Raji (cell line): ENCODE data around the gene SHB.

Experiments used
- POLR2A ChIP-seq: IDR thresholded peaks from 2 replicates; pipeline ENCODE4 v1.6.1; 2011; ENCODE audit warnings: low read depth, low read length, control low read depth; ENCODE audit not compliant: insufficient read depth

SHB gene

DNA sequence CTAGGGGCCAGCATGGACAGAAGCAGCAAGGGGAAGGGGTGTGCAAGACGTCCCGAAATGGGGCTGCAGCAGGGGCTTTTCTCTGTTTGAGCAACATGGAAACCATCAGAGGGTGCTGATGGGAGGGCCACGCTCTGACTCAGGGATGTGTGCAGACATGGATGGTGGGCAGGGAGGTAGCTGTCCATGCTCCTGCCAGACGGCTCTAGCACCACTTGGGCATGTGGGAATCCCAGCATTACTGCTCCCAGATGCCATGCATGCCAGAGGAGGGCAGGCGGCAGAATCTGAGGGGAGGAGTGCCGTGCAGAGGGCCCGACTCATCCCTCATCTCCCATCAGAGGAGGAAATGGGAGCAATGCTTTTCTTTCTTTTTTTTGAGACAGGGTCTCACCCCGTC, 119.5 kb downstream of the SHB start:
- no peak for TF ChIP-seq POLR2A

- TF ChIP-seq POLR2A = no peak
Observed at GRCh38 chr9:37948417-37948980, 120.5 kb downstream of the SHB start.

GRCh38 chr9:37947977-37948376, 121.0 kb downstream of the SHB start:
- no peak for TF ChIP-seq POLR2A

DNA sequence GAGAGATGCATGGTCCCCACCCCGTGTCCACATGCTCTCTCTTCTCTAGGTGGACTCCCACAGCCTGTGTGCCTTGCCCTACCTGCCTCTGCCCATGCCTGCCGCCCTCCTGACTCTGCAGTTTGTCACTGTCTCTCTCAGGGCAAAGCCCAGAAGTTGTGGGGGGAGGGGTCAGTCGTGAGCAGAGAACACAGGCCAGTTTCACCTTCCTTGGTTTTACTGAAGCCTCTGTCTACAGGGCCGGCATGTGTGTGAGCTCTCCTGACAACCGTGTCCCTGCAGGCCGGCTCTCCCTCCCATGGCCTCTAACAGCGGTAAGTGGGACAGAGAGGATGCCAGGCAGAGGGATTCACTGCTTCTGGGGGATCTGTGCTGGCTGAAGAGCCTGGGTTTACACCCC, 121.6 kb downstream of the SHB start:
- no peak for TF ChIP-seq POLR2A

GRCh38 chr9:37946971-37947370, 122.1 kb downstream of the SHB start:
- no peak for TF ChIP-seq POLR2A

DNA sequence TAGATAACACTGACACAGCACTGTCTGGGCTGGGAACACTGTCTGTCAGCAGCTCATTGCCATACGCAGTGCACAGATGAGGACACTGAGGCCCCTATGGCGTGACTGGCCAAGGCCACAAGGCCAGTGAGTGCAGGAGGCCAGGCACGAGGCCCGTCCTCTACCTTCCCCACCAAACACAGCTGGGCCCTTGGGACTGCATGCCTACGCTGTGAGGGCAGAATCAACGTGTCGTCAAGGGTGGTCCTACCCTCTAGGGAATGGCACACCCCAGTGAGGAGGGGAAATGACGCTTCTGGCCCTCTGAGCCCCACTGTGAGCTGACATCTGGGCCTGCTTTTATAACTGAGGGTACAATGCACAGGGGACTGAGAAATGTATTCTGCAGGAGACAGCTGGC, 123.0 kb downstream of the SHB start:
- TF ChIP-seq POLR2A = no peak

DNA sequence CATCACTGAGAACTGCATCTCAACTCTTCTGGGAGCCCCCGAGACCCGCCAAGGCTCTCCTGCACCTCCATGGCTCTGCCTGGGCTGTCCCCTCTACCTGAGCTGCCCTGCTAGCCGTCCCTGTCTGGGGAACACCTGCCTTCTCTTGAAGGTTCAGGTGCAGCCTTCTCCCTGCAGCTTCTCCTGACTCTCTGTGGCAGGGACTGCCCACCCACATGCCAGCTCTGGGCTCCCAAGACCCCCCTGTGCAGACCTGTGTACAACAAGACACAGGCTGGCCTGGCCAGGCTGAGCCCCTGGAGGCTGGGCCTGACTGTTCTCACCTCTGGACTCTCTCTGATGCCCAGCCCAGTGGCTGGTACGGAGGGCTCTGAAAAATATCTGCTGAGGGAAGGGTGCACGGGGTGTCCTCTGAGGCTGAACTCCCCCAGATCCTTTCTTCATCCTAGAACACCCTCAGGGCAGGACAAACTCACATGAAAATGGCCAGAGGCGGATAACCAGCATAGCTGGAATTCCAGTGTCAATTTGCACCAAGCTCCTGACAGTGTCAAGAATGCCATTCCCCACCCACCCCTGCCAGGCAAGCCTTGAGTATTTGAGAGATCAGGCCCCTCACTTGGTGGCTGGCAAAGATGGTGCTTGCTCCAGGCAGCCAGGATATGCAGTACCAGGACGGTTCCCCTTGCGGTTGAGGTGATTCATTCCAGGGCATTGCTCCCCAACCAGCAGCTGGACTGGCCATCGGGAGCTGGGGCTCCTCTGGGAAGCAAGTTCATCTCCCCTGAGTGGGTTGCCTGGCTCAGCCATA, 124.2 kb downstream of the SHB start:
- no peak for TF ChIP-seq POLR2A

GRCh38 chr9:37944266-37944650, 124.8 kb downstream of the SHB start:
- no peak for TF ChIP-seq POLR2A

- TF ChIP-seq POLR2A = no peak
Observed at GRCh38 chr9:37943345-37944265, 125.4 kb downstream of the SHB start.

DNA sequence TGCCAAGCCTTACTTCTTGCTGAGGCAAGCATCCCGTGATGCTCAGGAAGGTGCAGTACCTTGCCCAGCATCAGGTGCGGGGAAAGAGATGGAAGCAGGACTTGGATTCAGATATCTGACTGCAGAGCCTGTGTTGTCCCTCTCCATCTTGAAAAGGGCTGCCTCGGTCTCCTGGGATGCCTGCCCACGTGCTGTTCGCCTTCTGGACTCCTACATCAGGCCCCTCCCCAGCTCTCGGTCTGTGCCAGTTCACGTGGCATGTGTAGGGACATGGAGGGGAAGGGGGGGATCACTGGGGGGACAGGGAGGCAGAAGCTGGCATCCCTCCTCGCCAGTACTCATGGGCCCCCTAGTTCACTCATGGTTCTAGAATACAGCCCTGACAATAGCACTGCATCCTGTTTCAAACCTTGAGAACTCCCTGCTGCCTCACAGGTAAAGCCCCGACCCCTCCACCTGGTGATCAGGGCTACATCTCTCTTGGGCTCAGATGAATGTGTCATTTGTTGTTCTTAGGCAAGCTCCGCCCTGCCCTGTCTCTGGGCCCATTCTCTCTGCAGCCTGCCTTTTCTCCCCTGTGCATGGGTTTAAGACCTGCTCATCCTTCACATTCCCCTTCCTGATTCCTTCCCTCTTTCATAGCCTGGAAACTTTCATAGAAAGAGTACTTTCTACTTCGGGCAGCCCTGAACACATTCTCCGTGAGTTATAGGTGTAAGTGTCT, 126.2 kb downstream of the SHB start:
- no peak for TF ChIP-seq POLR2A

GRCh38 chr9:37941253-37941652, 127.8 kb downstream of the SHB start:
- no peak for TF ChIP-seq POLR2A

GRCh38 chr9:37939575-37940095, 129.4 kb downstream of the SHB start:
- TF ChIP-seq POLR2A = no peak

- no peak for TF ChIP-seq POLR2A
Observed at GRCh38 chr9:37938121-37938891, 130.7 kb downstream of the SHB start.

DNA sequence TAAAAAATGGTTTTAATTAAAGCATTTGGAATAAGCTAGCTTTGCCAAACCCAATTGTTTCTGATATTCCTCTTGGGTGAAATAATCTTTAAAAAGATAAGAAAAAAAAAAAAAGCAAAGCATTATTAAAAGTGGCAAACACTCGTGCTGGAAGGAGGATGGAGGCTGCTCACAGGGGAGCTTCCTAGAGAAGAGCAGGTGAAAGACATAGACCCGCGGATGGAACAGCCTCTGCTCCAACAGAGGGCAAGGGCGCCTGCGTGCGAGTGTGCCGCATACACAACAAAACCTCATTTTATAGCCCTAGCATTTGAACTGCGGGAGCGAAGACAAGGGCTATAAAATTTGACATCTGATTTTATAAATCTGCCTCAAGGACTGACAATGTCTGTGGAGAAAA, 131.7 kb downstream of the SHB start:
- TF ChIP-seq POLR2A = no peak

DNA sequence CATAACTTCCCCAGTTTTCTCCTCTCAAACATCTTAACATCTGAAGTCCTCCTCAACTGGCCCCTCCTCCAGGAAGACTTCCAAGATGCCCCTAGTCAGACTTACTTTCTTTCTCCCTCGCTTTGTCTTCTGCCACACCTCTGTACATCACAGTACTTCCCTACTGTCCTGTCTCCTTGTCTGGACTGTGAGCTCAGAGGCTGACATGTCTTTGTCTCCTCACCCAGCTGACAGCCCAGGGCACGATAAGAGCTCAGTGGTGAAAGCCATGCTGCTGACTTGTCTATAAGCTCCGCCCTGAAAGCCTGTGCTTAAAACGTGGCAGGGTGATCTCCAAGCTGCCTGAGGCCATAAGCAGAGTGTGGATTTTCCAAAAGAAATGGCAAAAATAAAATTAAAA, 132.1 kb downstream of the SHB start:
- TF ChIP-seq POLR2A = no peak

GRCh38 chr9:37936376-37936775, 132.7 kb downstream of the SHB start:
- no peak for TF ChIP-seq POLR2A
